IPS-NIHi11 (cell line): ENCODE data around the gene KAT6B.
"Not testable (repeated sequence)": the region's sequence is repeated elsewhere in the genome, so short reads cannot be mapped to it uniquely, and the experiment has no call there.

ENCODE experiments used
- DNase-seq: peaks from one replicate; pipeline ENCODE4 v3.0.0; 2012; ENCODE audit warnings: mixed read lengths, low spot score

The KAT6B gene

DNA sequence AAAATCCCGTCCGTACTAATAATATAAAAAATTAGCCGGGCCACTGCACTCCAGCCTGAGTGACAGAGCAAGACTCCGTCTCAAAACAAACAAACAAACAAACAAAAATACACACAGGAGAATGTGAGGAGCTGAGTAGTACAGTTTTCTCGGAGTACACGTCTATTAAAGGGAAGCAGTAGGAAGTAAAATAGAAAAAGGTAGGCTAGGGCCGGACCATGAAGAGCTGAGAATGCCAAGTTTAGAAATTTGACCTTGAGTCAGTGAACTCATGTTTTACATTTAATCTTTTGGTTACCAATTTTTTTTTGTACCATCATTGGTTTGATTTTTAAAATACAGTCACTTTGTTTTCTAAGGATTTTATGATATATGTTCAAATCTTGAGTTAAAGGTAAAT, 64.1 kb downstream of the KAT6B start:
- no peak for DNase-seq

DNA sequence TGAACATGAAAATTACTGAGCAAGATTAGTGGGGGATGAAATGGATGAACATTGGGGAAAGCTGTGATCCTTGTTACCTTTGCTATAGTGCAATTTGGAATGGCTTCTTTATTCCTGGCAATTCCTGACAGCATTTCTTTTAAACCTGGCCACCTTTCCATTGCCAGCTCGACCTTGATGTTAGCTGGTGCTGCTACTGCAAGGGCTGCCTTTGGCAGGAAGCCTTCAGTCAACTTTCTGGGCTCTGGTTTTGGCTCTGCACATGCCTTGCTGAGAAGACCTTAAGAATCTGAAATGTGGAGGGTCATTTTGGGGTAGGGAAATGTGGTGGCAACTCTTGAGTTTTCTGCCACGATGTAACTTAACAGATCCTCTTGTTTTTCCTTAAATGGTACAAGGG, 64.7 kb downstream of the KAT6B start:
- no peak for DNase-seq

DNA sequence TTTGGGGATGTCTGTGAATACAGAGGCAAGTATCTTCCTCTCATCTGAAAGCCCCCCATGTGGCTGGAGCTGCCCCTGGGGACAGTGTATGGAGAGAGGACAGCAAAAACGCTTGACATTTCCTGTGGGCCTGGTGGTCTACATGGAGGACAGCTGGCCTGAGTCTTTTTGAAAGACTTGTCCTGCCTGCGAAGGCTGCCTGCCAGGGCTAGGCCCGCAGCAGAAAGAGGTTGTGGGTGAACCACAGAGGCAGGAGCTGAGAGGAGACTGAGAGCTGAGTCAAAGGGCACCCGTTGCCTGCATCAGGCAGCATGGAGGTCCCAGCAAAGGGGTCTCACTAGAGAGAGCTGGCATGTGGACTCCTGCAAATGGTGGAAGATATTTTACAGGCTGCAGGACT, 66.4 kb downstream of the KAT6B start:
- DNase-seq, result no peak

DNA sequence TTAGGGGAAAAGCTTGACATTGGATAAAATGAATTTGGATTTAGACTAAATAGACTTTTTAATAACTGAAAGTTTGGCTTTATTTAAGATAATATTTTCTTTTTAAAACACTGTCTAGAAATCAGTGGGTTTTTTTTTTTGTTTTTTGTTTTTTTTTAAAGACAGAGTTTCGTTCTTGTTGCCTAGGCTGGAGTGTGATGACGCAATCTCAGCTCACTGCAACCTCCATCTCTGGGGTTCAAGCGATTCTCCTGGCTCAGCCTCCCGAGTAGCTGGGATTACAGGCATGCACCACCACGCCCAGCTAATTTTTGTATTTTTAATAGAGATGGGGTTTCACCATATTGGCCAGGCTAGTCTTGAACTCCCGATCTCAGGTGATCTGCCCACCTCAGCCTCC, 66.9 kb downstream of the KAT6B start:
- DNase-seq, result not testable (repeated sequence)

DNA sequence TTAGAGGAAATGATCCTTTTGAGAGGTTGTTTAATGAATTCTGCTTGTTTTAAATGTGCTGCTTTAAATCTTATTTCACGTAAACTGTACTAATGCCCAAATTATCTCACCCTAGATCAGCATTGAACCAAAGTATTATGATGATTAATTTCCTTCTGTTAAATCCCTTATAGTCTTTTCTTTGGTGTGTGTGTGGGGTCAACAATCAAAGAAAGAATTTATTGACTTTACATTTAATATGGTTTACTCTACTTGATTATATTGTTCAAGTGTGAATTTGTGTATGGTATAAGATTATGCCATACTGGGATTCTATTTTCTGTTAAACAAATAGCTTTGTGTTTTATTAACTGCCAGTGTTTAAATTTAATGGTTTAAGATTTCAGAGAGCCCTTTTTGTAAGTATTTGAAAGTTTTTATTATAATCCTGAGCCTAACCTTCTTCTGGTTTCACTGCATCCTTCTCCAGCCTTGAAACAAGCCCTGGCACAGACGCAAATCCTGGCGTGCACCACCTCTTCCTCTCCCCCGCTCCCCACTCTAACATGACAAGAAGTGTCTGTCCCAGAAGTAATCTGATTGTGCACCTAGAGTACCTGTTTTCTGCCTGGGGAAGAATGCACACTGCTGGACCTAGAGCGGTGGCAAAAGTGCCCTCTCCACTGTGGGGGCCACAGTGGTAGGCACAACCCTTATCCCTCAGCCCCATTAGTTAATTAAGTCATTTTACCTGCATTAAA, 70.6 kb downstream of the KAT6B start:
- DNase-seq, result no peak

DNA sequence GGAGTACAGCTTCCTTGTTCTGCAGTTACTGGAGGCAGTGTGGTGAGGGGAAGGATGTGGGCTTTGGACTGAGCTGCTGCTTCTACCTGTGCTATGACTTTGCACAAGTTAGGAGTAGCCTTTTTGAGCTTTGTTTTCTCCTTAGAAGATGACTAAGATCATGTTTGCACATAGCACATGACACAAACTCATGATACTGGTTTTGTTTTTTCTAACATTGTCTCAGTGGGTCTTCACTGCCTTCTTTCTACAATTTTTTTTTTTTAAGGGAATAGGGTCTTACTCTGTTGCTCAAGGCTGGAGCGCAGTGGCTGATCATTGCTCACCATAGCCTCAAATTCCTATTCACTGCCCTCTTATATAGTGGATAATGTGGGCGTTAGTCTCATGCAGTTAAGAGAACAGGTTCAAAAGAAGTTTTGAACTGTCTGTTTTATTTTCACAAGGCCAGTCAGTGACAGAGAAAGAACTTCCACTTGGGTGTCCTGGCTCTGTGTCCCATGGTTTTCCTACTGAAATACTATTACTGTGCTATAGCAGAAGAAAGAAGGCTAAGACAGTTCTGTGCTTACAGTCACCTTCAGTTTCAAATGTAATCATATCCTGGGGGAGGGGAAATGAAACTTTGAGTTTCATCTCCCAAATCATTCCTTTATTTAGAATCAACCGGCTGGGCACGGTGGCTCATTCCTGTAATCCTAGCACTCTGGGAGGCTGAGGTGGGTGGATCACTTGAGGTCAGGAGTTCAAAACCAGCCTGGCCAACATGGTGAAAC, 72.0 kb downstream of the KAT6B start:
- no peak for DNase-seq

DNA sequence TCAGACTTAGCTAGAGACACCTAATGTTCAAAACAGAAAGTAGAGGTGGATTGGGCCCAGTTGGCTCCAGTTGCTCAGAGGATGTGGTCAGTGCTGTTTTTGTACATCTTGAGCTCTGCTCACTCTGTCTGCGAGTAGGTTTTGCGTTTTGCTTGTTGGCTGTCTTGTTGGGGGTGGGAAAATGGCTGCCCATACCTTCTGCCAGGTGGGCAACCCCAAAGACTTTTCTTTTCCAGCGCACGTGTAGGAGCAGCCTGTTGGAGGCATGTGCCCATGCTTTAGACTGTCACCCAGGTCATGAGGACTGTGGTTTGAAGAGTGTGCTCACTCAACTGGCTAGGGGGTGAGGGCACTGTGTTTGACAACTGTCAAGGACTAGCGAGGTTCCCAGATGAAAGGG, 73.9 kb downstream of the KAT6B start:
- DNase-seq, result no peak

DNA sequence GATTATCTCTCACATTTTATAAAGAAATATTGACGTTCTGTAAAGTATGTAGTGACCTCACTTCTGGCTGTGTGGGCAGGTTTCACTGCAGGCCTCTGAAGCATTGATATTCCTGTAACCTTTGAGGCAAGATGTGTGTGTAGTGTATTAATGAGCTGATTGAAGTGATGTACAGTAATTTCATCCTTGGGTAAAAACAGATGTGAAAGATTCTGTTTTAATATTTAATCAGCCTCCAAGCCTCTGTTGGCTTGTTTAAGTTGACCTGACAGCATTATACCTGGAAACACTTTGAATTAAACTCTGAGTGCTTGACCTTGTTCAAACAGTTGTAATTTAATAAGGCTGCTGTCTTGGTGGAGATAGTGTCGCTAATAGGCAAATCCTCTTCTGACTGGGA, 74.9 kb downstream of the KAT6B start:
- no peak for DNase-seq

DNA sequence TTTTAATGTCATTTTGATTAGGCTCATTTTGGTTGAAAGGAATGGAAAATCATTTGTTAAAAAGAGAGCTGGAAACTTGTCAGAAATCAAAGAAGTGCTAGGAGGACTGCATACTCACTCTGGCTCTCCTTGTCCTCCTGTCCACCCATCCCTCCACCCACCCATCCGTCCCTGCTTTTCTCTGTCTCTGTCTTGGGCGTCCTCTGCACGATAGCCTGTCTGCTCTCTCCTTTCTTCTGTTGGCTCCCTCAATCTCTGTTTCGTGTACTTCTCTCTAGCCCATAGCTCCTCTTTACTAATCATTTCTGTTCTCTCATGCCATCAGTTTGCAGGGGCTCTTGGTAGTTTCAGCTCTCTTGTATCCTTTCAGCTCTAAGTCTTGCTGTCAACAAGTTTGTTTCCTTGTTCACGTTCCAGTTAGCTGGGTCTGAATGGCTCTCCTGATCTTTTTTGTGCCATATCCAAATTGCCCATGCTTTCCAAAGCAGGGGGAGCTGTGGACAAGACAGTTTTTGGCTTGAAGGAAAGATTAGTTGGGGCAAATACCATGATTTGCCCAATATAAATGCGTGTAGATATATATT, 75.6 kb downstream of the KAT6B start:
- DNase-seq, result no peak

DNA sequence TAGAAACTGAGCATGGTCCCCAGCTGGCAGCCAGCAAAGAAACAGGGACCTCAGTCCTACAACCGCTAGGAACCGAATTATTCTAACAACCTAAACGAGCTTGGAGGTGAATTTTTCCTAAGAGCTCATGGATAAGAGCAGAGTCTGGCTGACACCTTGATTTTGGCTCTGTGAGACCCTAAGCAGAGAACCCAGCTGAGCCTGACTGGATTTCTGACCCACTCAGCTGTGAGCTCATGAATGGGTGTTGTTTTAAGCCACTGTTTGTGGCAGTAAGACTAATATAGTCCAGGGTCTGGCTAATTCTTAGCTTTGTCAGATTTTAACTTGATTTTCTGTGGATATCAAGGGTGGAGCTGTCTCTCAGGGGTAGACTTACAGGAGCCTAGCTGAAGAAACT, 77.1 kb downstream of the KAT6B start:
- DNase-seq, result no peak

DNA sequence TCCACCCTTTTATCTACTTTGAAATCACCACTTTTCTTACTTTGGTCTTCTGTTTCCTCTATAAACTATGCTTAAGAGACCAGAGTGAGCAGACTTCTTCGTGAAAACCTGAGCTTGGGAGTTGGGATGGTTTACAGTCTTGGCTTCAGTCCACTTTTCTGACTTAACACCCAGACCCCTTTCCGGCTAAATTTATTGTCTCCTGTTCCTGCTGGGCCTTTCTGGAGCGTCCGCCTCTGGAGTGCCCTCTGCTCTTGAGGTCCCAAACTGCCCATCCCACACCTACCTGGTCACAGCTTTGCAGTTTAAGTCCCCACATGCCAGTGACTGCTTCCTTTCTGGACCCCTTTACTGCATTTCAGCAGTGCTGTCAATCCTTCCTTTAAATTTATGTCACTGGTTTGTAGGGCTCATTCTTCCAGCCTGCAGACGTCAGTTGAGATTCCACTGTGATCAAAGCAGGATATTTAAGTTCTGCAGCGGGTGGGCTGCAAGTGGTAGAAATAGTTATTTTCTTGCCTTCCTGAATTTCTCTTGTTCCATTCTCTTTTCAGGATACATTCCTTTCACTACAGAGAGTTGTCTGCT, 80.3 kb downstream of the KAT6B start:
- no peak for DNase-seq

DNA sequence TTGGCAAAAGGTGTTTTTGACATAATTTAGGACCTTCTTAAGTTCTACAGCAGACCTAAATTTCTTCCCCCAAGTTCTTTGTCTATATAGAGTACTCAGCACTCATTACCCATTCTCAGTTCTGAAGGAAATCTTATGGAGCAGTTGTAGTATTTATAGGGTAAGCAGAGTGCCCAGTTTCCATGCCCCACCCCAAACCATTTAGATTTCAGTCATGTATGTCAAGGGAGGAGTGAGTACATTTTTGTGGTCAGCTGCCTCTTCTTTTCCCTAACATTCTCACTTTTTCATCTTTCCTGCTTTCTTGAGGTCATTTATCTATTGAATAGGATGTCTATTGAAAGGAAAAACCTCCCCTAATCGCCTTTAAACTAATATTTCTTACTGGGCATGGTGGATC, 83.3 kb downstream of the KAT6B start:
- DNase-seq, result no peak

DNA sequence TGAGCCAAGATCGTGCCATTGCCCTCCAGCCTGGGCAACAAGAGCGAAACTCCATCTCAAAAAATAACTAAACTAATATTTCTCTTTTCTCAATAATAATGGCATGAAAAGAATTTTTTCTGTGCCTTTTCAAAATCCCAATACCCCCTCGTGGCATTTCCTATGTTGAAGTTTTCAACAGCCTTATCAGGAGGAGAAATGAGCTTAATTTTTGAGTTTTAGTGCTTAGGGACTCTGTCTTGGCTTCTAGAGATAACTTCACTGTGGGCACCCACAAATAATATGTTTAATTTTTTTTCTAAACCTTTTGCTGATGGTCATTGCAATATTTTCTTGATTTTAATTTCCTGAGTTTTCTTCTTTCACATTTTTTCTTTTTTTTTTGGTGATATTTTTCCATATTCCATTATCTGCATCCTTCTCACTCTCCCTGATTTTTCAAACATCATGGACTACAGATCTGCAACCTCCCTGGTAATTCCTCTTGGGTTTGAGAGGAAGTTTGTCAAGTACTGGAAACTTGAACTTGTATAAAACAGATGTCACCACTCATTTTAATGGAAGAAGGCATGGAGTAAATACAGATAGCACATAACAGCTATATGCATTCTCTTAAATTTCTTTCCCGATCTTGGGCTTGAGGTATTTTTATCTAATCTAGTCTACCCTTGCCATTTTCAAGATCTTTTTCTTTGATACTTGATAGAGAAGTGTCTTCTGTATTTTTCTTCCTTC, 84.0 kb downstream of the KAT6B start:
- no peak for DNase-seq

DNA sequence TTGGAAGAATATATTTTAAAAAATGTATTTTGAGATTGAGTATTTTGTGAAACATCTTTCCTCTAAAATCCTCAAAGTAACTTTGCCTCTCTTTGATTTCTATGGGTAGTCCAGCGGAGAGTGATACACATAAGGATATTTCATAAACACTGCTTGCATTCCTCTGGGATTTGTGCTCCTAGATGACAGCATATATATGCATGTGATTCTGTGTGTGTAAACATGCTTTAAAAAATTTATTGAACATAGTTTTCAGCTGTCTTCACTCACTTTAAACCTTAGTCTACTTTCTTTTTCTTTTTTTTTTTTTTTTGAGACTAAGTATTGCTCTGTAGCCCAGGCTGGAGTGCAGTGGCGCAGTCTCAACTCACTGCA, 84.6 kb downstream of the KAT6B start:
- no peak for DNase-seq

DNA sequence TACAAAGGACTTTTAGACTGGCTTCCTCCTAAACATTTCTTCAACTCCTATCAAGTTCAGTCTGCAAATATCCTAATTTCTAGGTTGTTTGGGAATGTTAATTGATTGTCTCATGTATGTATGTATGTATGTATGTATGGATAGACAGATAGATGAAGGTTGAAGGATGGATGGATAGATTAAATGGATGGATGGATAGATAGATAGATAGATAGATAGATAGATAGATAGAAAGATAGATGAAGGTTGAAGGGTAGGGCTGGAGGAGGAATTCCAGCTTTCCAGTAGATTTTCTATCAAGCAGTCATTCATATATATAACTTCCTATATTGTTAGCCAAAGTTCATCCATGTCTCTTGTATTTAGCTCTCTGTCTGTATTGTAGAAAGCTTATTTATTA, 85.8 kb downstream of the KAT6B start:
- no peak for DNase-seq

DNA sequence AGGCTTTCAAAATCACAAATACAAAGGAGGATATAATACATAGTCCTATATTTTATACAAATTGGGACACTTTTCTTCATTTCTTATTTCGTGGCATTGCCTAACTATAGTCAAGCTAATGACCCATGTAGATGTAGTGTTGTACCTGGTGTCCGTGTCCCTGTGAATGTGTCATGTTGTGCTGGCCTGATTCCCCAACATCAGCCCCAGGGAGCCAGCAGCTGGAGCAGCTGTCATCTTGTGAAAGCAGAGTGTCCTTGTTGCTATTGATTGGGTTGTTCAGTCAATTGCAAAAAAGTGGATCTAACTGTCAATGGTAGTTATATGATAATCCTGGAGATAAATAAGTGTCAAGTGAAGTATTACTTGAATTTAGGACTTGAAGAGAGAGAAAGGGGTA, 86.3 kb downstream of the KAT6B start:
- DNase-seq, result no peak

DNA sequence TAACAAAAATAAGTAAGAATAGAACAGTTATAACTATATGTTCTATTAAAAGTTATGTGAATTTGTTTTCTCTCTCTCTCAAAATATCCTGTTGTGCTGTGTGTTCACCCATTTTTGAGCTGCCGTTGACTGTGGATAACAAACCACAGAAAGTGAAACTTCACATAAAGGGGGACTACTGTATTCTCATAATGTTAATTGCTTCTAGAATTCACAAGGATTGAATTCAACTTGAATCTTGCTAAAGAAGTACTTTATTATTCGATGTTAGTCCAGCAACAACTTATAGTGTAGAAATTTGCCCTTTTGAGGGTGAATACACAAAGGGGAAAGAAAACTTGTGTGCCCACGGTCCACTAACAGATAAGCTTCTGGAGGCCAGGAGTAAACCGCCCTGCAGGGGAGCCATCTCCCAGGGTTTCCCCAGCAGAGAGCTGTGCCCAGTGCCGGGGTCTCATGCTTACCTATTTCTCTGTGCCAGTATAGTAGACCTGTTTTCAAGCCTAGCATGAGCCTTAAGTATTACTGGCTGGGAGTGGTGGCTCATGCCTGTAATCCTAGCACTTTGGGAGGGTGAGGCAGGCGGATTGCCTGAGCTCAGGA, 87.1 kb downstream of the KAT6B start:
- DNase-seq, result no peak

DNA sequence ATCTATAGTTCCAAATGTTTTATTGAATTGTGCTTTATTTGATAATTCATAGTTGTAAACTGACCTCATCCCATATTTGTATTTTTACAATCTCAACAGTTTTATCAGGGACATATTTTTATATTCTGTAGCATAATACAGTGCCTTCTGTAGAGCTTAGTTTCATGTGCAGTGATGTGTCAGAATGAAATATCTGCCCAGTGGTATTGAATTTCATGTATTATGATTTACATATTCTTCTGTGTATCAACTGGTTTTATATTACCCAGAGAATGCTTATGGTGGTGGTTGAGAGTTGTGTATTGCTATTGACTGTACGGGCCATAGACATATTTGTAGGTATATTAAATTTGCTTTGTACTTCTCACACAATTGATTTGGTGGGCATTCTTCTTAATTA, 89.9 kb downstream of the KAT6B start:
- DNase-seq, result no peak

DNA sequence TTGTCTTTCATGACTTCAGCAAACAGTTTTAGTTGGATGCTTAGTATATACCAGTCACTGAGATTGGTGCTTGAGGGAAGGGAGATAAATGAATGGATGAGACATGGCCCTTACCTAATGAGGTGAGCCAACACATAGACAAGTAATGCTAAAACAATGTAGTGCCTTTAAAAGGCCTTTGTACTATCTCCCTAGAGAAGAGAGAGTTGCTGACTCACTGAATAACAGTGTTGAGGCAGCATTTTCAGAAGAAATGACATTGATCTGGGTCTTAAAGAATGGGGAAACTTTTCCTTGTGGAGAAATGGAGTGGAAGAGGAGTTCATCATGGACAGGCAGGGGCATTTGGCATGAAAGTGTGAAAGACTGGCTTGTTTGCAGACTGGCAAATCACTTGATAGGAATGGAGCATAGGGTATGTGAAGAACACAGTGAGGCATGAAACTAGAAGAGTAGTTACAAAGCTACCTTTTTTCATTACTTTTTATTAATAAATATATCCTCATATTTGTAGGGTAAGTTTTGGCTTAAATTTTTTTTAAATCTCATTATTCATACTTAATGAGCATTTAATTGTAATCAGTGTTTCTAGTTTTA, 91.2 kb downstream of the KAT6B start:
- DNase-seq, result no peak

DNA sequence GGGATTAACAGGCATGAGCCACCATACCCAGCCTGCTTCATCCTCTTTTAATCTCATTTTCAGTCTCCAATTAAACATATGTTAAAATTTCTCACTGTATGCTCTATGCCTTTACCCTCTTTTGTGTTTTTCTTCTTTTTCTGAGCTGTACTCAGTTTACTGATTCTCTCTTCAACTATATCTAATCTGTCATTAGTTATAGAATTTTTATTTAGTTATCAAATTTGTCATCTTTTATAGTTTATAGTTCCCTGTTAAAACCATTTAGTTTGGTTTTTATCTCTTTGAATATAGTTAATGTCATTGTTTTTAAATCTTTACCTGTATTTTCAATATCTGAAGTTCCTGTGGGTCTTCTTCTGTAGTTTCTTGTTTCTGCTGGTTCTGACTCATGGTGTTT, 93.3 kb downstream of the KAT6B start:
- DNase-seq, result no peak

DNA sequence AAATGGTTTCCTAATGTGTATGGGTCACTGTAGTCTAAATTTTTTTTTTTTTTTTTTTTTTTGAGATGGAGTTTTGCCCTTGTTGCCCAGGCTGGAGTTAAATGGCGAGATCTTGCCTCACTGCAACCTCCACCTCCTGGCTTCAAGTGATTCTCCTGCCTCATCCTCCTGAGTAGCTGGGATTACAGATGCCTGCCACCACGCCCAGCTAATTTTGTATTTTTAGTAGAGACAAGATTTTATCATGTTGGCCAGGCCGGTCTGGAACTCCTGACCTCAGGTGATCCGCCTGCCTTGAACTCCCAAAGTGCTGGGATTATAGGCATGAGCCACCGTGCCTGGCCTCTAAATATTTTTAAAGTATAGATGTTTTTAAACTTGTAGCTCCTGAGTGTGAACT, 94.7 kb downstream of the KAT6B start:
- not testable (repeated sequence) for DNase-seq

DNA sequence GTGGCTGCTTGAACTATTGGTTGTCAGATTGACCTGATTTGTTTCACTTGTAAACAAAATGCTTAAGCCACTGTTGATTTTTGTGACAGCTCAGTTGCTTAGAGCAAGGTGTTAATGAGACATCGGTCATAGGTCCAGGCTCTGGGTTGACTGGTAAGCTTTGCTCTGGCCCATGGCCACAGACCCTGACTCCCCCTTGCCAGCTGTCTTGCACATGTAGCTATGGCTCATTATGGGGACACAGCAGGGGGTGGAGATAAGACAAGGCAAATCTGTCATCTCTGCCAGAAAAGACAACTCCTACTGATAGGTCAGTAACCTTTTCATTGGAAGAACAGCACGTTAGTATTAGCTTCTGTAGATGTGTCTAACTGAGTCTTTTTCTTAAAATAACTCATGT, 95.3 kb downstream of the KAT6B start:
- no peak for DNase-seq
